GM12878 (cell line): Measurements from ENCODE around the gene LARGE1. TPM values are rescaled to one million over a fixed set of nuclear protein-coding genes. Genes with fewer than 3 reads are reported as not detected.

Source experiments
- ATAC-seq: fragments of 200-7000 bp; cut with Tn5 transposase; 3 replicates; pipeline ENCODE4 v1.9.1; 2020; ENCODE audit warnings: mild to moderate bottlenecking, moderate library complexity
- BruUV-seq: library from RNA; stranded (reverse); fragments of 400-500 nt; replicated peaks from 2 replicates; lab custom pipeline; 2021; lab: Mats Ljungman, UMichigan
- CTCF ChIA-PET: fragments of 300-600 bp; sonication (Branson Sonifier 250); formaldehyde crosslinking; extraction: SDS; loops from one replicate; lab custom pipeline; 2021; ENCODE audit warnings: inconsistent platforms; lab: Yijun Ruan, JAX
- POLR2A ChIA-PET: fragments of 350-600 bp; formaldehyde crosslinking; extraction: SDS; loops from one replicate; lab custom pipeline; 2021; ENCODE audit warnings: inconsistent platforms; lab: Charles Lee
- RAD21 ChIA-PET: fragments of 300-600 bp; sonication (Branson Sonifier 250); formaldehyde crosslinking; loops from one replicate; lab custom pipeline; 2023; ENCODE audit warnings: antibody characterized with exemption; ENCODE audit not compliant: unreplicated experiment; lab: Charles Lee
- SMC1A ChIA-PET: fragments of 300-600 bp; sonication (Branson Sonifier 250); formaldehyde crosslinking; loops from one replicate; lab custom pipeline; 2023; ENCODE audit not compliant: unreplicated experiment, uncharacterized antibody; lab: Charles Lee
- DNase-seq: peaks from one replicate; pipeline ENCODE4 v3.0.0-alpha.2; 2011; ENCODE audit warnings: low read depth, low spot score
- FAIRE-seq: peaks from 3 replicates; lab custom pipeline; 2011; peaks lifted over from hg19 to GRCh38; lab: Jason Lieb, UNC
- H2AFZ ChIP-seq: 2 replicates; pipeline ENCODE4 v1.6.0; 2011; ENCODE audit warnings: low read depth, low read length, control low read depth; ENCODE audit not compliant: control insufficient read depth
- H3K27ac ChIP-seq: 2 replicates; pipeline ENCODE4 v1.5.1; 2011; ENCODE audit warnings: control low read depth; ENCODE audit not compliant: control insufficient read depth, insufficient read depth
- H3K27me3 ChIP-seq, 2 experiments: replicated peaks in 1 of 2; 2 replicates each; pipeline versions ENCODE4 v1.6.0 to v1.6.1; 2011; ENCODE audit warnings: low read length in 1 of 2; ENCODE audit not compliant: control insufficient read depth in 2 of 2, insufficient read depth in 2 of 2
- H3K36me3 ChIP-seq, 2 experiments: 2 replicates each; pipeline ENCODE4 v1.5.1; 2011; ENCODE audit warnings: low read length in 1 of 2; ENCODE audit not compliant: control insufficient read depth in 2 of 2, insufficient read depth in 2 of 2
- H3K4me1 ChIP-seq: 2 replicates; pipeline ENCODE4 v1.6.1; 2011; ENCODE audit warnings: mild to moderate bottlenecking, low read length, moderate library complexity, mixed read lengths; ENCODE audit not compliant: control insufficient read depth, insufficient read depth
- H3K4me2 ChIP-seq: 2 replicates; pipeline ENCODE4 v1.6.0; 2011; ENCODE audit warnings: control low read depth; ENCODE audit not compliant: control insufficient read depth, insufficient read depth
- H3K4me3 ChIP-seq: fragments of 200-600 bp; sonication (generic); 2 replicates; pipeline ENCODE4 v1.5.1; 2016
- H3K79me2 ChIP-seq: 2 replicates; pipeline ENCODE4 v1.6.0; 2011; ENCODE audit warnings: low read length; ENCODE audit not compliant: control insufficient read depth, insufficient read depth
- H3K9ac ChIP-seq: 2 replicates; pipeline ENCODE4 v1.8.0; 2011; ENCODE audit warnings: low read length, control low read depth, mixed read lengths; ENCODE audit not compliant: control insufficient read depth, insufficient read depth
- H3K9me3 ChIP-seq: replicated peaks from 3 replicates; pipeline ENCODE4 v1.5.1; 2011; ENCODE audit warnings: mild to moderate bottlenecking, low read length; ENCODE audit not compliant: control insufficient read depth, insufficient read depth
- H4K20me1 ChIP-seq: 2 replicates; pipeline ENCODE4 v1.6.0; 2011; ENCODE audit not compliant: control insufficient read depth, insufficient read depth
- ESRRA ChIP-seq: IDR thresholded peaks from 2 replicates; pipeline ENCODE4 v1.6.1; 2012; ENCODE audit warnings: mild to moderate bottlenecking, low read length, improper control_type of control experiment
- NFXL1 ChIP-seq: fragments of 450-650 bp; IDR thresholded peaks from 2 replicates; pipeline ENCODE4 v1.6.1; 2017; ENCODE audit warnings: antibody characterized with exemption, mild to moderate bottlenecking, borderline replicate concordance
- POU2F2 ChIP-seq: IDR thresholded peaks from 3 replicates; pipeline ENCODE4 v1.6.1; 2011; ENCODE audit warnings: low read depth, mild to moderate bottlenecking, low read length, borderline replicate concordance
- SIX5 ChIP-seq: IDR thresholded peaks from 2 replicates; pipeline ENCODE4 v1.6.1; 2011; ENCODE audit warnings: mild to moderate bottlenecking, low read depth, low read length, moderate library complexity; ENCODE audit not compliant: severe bottlenecking
- WGBS: methylation state at CpG from one replicate; pipeline ENCODE4 v1.1.6; 2016; ENCODE audit warnings: low lambda C conversion rate; ENCODE audit not compliant: insufficient replicate concordance, insufficient coverage; ENCODE audit errors: missing lambda C conversion rate; 5-methylcytosine and 5-hydroxymethylcytosine counted together
- in situ Hi-C: fragments of 300-500 bp; cut with MboI; formaldehyde crosslinking; loops from 9 replicates; pipeline ENCODE4 v1.14.3; 2018; ENCODE audit warnings: mixed read lengths
- intact Hi-C: fragments of 100-400 bp; cut with micrococcal nuclease; formaldehyde crosslinking; loops from one replicate; pipeline ENCODE4 v1.14.2; 2022; ENCODE audit not compliant: unreplicated experiment
- polyA plus RNA-seq, 11 experiments: library from polyadenylated mRNA; depleted of rRNA in 4 of 11; unstranded in 6 of 11; stranded (reverse) in 5 of 11; fragments of >200 nt; fragmentation: Nextera tagmentation in 4 of 11; fragmentation: Illumina TruSeq in 1 of 11; extraction: Ambion mirVana in 4 of 11; extraction: Trizol in 1 of 11; gene quantifications; 1 replicate in 1 of 11; 2 replicates in 10 of 11; pipeline versions ENCODE4 v1.2.1 to v1.2.3, GENCODE V29; 2011 to 2016; ENCODE audit warnings: inconsistent platforms in 2 of 11, missing spikeins in 2 of 11, low read depth in 1 of 11
- total RNA-seq, 4 experiments: library from RNA; depleted of rRNA in 3 of 4; stranded (reverse); fragments of >200 nt in 3 of 4; fragmentation: Illumina TruSeq in 1 of 4; extraction: Trizol in 1 of 4; gene quantifications; 2 replicates each; pipeline versions ENCODE4 v1.2.1 to v1.2.3, GENCODE V29; 2013 to 2021
- TF ChIP-seq, protein P1 (sequence below): fragments of 450-650 bp; IDR thresholded peaks from 2 replicates; pipeline ENCODE4 v1.6.1; 2018; ENCODE audit warnings: mild to moderate bottlenecking, low read depth, moderate library complexity; ENCODE audit not compliant: partially characterized antibody
- TF ChIP-seq, protein P2 (sequence below): IDR thresholded peaks from 2 replicates; pipeline ENCODE4 v1.6.1; 2012; ENCODE audit warnings: low read depth, low read length, improper control_type of control experiment

The LARGE1 gene
- total and polyA plus RNA-seq, 10 of the 15 experiments (the other 5 are each of a cell fraction or from before 2014, with no cell fraction given) = 3.2 to 41.4 (median 17.3) TPM

DNA sequence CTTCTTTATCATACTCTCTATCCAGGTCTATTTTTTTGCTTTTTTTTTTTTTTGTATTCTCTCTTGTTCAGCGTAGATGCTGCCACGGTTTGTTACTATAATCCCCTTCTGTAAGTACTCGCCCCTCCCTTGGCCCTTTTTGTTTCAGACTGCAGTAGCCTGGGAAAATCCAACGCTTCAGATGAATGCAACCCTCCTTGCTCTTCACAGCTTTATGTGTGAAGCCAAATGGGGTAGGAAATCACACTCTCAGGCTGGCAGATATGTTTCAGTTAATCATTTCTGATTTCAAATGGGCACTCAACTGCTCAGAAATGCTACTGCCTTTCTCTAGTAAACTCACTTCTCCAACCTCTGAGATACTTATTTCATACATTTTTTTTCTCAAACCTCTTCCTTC is 149.1 kb downstream of the LARGE1 start (continued):
- TF ChIP-seq, protein P1, sequence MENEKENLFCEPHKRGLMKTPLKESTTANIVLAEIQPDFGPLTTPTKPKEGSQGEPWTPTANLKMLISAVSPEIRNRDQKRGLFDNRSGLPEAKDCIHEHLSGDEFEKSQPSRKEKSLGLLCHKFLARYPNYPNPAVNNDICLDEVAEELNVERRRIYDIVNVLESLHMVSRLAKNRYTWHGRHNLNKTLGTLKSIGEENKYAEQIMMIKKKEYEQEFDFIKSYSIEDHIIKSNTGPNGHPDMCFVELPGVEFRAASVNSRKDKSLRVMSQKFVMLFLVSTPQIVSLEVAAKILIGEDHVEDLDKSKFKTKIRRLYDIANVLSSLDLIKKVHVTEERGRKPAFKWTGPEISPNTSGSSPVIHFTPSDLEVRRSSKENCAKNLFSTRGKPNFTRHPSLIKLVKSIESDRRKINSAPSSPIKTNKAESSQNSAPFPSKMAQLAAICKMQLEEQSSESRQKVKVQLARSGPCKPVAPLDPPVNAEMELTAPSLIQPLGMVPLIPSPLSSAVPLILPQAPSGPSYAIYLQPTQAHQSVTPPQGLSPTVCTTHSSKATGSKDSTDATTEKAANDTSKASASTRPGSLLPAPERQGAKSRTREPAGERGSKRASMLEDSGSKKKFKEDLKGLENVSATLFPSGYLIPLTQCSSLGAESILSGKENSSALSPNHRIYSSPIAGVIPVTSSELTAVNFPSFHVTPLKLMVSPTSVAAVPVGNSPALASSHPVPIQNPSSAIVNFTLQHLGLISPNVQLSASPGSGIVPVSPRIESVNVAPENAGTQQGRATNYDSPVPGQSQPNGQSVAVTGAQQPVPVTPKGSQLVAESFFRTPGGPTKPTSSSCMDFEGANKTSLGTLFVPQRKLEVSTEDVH = no peak
- TF ChIP-seq, protein P2, sequence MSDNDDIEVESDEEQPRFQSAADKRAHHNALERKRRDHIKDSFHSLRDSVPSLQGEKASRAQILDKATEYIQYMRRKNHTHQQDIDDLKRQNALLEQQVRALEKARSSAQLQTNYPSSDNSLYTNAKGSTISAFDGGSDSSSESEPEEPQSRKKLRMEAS = no peak

DNA sequence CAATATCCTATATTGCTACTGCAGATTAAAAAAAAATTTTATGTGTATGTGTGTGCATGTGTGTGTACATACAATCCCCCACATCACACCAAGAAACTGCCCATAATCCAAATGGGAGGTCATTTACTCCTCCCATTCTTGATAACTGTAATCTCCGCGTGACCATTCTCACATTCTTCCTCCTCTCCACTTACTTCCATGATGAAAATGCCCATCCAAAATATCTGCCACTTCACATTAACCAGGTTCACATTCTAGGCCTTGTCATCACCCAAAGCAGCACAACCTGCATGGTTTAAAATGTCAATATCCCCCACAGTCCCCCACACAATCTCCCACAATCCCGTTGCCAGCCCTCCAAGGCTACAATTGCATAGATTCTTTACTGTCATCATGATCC is 149.6 kb downstream of the LARGE1 start:
- no peak overlapping the region for H3K27ac ChIP-seq
- no peak overlapping the region for H3K9ac ChIP-seq
- no peak overlapping the region for H3K4me3 ChIP-seq
- no peaks in the 10 kb centered on the region; the same call in 1 of the 2 replicates for H3K79me2 ChIP-seq
- FAIRE-seq (no peak), ATAC-seq (no peak), DNase-seq (no peak)
- H3K4me2 ChIP-seq = no peak overlapping the region
- ChIA-PET RAD21 (no interaction called here), CTCF (no interaction called here), POLR2A (no interaction called here), SMC1A (interaction anchor here (1.8 kb wide), 1 partner anchor 36 kb away, joined by 4 read pairs; no protein-coding TSS in a partner anchor)
- no peaks in the 10 kb centered on the region for H4K20me1 ChIP-seq
- WGBS = 85% methylated on average over 3 of the region's 3 CpGs
- intact Hi-C loops (no loop called here), in situ Hi-C loops (no loop called here)
- no peaks in the 10 kb centered on the region for H3K4me1 ChIP-seq
- no peaks in the 10 kb centered on the region for H3K27me3 ChIP-seq
- no TSS peak for BruUV-seq
- no peaks in the 10 kb centered on the region for H3K9me3 ChIP-seq
- H2AFZ ChIP-seq = no peak overlapping the region
- TF ChIP-seq NFXL1 (no peak), ESRRA (no peak), SIX5 (no peak), POU2F2 (no peak)
- H3K36me3 ChIP-seq = no peaks in the 10 kb centered on the region
